Hypothalamus (tissue), 51 donors: ENCODE measurements around the gene ZFHX3.
A peak's percentile ranks its signal among the peaks of the same experiment; 100 is the strongest.

Experiments used
- DNase-seq, 51 donors: peaks; one replicate each; lab custom pipeline; 2025; lab: John Stamatoyannopoulos, UW

The ZFHX3 gene

DNA sequence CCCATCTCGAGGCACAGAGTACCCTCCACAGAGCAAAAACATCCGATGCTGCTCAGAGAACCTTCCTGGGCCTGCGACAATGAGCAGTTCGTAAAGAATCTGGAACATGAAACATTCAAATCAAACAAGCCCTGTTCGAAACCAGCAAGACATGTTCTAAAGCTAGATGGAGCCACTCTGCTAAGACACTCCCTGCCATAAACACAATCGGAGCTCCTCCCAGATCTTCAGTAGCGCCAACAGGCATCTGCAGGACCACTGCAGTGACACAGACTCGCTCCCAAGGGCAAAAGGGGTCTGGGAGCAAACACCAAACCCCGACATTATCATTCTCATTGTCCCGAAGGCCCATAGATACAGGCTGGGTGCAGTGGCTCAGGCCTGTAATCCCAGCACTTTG lies 108.7 kb downstream of the ZFHX3 start:
- DNase-seq = no peak

GRCh38 chr16:72938795-72939164 lies 109.1 kb downstream of the ZFHX3 start:
- DNase-seq = peak in 20 of 51 donors; percentile 9 to 70 (median 22)

- DNase-seq = no peak
These were observed 109.8 kb downstream of the ZFHX3 start for GRCh38 chr16:72937916-72938794.

DNA sequence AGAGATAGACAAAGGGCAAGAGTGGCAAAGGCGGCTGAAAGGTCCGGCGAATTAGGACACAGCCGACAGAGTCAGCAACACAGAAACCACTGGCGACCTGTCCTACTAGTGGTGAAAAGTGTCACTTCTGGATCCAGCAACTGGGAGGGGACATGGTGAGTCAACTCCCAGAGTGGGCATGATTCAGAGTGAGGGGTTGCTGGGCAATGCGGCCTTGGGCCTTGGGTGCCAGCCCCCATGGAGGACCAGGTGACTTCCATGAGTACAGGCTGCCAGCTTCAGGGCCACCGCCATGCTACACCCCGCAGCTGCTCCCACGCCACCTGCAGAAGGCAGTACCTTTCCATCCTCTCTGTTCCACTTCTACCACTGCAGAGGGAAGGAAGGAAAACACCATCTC lies 110.6 kb downstream of the ZFHX3 start:
- no peak for DNase-seq

- DNase-seq = no peak
These were observed 111.5 kb downstream of the ZFHX3 start for GRCh38 chr16:72936408-72936807.

- DNase-seq = no peak
These were observed 112.0 kb downstream of the ZFHX3 start for GRCh38 chr16:72935896-72936295.

DNA sequence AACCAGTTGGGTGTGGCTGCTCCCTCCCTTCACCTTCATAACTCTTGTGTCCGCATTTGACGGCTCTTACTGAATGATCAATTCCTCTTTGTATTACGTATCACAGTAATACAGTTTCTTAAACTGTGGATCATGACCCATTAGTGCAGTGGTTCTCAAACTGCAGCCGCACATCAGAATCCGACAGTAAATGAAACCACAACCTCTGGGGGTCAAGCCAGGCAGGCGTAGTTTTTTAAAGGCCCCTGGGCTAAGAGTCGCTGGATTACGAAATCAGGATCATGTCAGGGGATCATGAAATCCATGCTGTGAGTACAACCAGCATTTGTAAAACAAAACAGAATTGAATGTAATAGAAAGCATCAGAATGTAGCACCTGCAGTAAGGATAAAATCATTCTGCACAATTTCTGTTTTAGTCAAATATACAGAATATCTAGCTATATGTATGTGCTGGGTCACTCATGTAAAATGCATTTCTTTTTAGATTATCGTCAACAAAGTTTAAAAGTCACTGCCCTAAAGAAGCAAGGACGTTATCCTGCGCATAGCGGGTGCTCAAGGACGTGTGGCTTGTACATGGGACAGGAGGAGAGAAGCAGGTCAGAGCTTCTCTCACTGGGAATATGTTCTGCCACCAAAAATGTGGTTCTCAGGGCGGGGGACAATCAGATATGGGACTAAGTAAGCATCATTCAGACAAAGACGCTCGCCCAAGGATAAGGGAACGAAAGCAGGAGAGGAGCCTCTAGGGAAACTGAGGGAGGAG lies 113.1 kb downstream of the ZFHX3 start:
- no peak for DNase-seq

DNA sequence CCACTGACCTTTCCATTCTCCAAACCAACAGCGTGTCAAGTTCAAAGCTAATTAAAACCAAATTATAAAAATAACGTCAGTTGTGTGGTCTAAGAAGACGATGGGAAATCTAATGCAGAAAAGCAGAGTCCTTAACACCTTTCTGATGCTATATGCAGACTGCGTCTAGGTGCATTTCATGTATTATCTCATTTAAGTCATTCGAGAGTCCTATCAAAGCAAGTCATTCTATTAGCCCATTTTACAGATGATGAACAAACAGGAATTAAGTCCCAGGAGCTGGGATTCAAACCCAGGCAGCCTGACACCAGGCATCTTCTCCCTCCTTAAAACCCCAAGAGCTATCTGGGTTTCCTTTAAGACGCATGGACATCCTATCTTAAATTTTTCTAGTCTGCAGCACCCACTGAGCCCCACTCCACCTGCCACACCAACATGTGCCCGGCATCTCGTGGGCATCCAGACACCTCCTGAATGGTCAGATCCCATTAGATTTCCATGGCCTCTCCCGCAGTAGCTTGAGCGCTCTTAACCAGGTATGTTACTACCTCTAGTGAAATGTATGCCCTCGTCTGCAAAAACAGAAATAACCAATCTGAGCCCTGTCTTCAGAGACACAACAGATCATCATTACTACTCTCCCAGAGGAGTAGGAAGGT lies 115.1 kb downstream of the ZFHX3 start:
- no peak for DNase-seq

GRCh38 chr16:72932050-72932449 lies 115.9 kb downstream of the ZFHX3 start:
- DNase-seq = no peak

- DNase-seq = no peak
These were observed 117.5 kb downstream of the ZFHX3 start for GRCh38 chr16:72930396-72930795.

- DNase-seq = no peak
These were observed 119.6 kb downstream of the ZFHX3 start for GRCh38 chr16:72928090-72928981.

- DNase-seq = peak in 8 of 51 donors; percentile 9 to 25 (median 18)
These were observed 120.5 kb downstream of the ZFHX3 start for GRCh38 chr16:72927199-72928089.

- no peak for DNase-seq
These were observed 121.5 kb downstream of the ZFHX3 start for GRCh38 chr16:72926177-72927070.

DNA sequence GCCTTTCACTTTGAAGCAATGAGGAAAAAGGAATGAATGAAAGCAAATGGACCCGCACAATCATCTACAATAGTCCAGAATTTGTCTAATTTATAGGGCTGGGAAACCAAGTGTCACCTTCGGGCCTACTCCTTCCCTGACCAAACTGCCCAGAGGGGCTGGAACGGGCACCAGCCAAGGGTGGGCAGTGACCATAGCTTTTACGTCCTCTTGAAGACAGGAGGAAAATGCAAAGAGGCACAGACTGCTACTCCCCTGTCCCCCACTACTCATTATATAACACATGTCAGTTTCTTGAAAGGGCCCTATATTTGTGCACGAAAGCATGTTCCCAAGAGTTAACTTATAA lies 122.3 kb downstream of the ZFHX3 start:
- no peak for DNase-seq

DNA sequence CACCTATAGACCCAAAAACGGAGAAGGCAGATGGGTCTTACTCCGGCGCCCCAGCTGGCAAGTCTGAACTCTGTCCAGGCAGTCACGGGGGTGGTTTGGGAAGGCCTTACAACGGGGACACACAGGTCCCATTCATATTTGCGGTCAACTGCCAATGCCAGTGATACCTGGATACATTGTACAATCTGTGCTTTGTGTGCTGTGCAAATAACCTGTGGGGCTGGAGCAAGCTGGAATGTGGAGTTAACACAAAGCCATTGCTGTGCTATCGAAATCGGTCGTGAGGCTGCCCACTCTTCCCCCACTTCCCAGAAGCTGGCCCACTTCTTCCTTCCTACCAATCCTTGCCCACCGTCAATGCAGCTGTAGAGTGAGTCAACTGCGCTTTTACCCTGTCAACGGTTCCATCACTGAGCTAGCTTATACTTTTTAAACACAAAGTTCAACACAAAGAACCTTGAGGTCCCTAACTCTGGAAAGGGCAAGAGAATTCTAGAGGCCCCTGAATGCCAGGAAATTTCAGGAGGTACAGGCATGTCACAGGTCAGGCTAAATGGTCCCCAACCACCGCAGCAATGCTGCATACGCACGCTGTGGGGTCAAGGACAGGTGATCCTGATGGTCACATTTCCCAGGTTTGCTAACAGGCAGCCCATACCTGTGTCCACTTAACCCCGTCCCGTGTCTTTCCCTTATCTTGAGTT lies 122.8 kb downstream of the ZFHX3 start:
- no peak for DNase-seq

DNA sequence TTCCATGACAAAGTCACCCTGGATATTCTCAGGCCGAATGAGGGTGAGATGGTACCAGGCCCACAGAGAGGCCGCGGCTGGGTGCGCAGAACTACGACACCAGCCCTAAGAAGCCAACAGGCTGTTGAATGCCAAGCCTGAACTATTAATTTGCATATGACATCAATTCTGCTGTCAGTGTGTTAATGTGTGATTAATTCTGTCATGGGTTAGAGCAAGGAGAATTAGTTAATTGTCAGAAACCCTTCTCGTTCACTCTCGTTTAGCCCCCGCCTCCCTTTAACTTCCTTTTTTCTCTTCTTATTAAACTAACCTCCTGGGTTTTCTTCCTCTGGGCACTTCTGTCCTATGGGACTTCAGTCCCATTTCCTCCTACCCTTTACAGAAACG lies 123.4 kb downstream of the ZFHX3 start:
- no peak for DNase-seq

DNA sequence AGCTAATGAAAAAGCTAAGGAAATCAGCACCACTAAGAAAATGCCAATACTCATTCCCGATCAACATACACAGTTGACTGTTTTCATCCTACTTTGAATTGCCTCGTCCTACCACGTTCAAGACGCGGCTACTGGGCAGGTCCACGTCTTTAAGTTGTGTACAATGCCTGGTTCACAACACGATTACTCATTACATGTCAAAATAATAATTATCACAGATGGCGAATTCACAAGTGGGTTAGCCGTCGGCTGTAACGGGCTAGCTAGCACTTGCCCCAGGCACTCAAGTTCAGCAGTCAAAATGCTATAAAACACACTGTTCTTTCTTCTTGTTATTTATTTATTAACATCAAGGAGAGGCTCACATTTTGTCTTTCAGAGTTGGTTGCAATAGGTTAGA lies 124.2 kb downstream of the ZFHX3 start:
- DNase-seq = no peak

DNA sequence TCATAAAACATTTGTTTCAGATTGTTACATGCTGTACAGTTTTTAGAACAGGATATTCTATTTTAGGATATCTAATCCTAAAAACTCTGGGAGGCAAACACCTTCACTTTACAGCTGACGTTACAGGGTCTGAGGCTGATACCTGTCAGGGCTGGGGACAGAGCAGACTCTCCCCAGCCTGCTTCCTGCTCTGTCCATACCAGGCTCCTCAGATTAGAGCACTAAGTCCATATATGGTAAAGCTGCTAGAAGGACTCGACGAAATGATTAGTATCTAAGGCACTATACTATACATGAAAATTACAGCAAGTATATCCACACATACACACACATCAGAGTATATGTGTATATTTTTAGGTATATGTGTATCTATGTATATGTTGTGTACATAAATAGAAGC lies 125.2 kb downstream of the ZFHX3 start:
- no peak for DNase-seq
